Ovary (tissue), 9 donors: ENCODE data around the gene KLHL22. TPM values are rescaled to one million over a fixed set of nuclear protein-coding genes. Genes with fewer than 3 reads are reported as not detected.

Experiments
- DNase-seq, 5 donors: peaks; one replicate each; pipeline ENCODE4 v3.0.0-alpha.2; 2019 to 2020
- H3K27ac ChIP-seq, 2 donors: fragments of 200-600 bp; one replicate each; pipeline versions ENCODE4 v1.5.1 to v1.8.0; 2019 to 2022
- H3K27me3 ChIP-seq: fragments of 200-600 bp; one replicate; pipeline ENCODE4 v1.8.0; 2022
- H3K36me3 ChIP-seq: fragments of 200-600 bp; sonication (generic); one replicate; pipeline ENCODE4 v1.5.1; 2019
- H3K4me1 ChIP-seq: one replicate; pipeline ENCODE4 v1.8.1; 2013; ENCODE audit warnings: mild to moderate bottlenecking, moderate library complexity; ENCODE audit not compliant: insufficient read depth
- H3K4me3 ChIP-seq: fragments of 200-600 bp; sonication (generic); one replicate; pipeline ENCODE4 v1.5.1; 2017
- H3K9me3 ChIP-seq, 2 donors: fragments of 200-600 bp in 1 of 2; sonication (generic) in 1 of 2; one replicate each; pipeline versions ENCODE4 v1.5.1 to v1.8.1; 2013 to 2019; ENCODE audit warnings: mild to moderate bottlenecking in 1 of 2, moderate library complexity in 1 of 2
- EP300 ChIP-seq: sonication (generic); formaldehyde crosslinking; IDR thresholded peaks from one replicate; pipeline ENCODE4 v1.6.1; 2017; ENCODE audit warnings: antibody characterized with exemption
- POLR2A ChIP-seq: fragments of 450-650 bp; IDR thresholded peaks from one replicate; pipeline ENCODE4 v1.6.1; 2017; ENCODE audit warnings: antibody characterized with exemption, mild to moderate bottlenecking, moderate library complexity
- WGBS, 3 donors: extraction: QIAGEN DNeasy Blood & Tissue Kit in 1 of 3; methylation state at CpG; one replicate each; pipeline versions ENCODE4 v1.1.5 to v1.1.7; 2013 to 2017; 5-methylcytosine and 5-hydroxymethylcytosine counted together
- intact Hi-C, 4 donors: fragments of 100-400 bp; cut with DNase I; formaldehyde crosslinking; loops; one replicate each; pipeline versions ENCODE4 v1.11.0 to v1.15.1; 2022 to 2023
- polyA plus RNA-seq, 2 donors: library from polyadenylated mRNA; stranded (reverse); fragments of 200-250 nt in 1 of 2; fragments of 350-450 nt in 1 of 2; fragmentation: Illumina TruSeq in 1 of 2; extraction: RNeasy Lipid Tissue Mini Kit (QIAGEN cat#74804) in 1 of 2; gene quantifications; one replicate each; pipeline ENCODE4 v1.2.3, GENCODE V29; 2013 to 2014
- total RNA-seq, 7 donors: library from RNA; depleted of rRNA in 2 of 7; stranded (reverse); fragments of >200 nt in 2 of 7; fragmentation: NEBNext Ultra II Directional in 3 of 7; extraction: Animal tissue kit (Norgen Biotek cat#: 25700) in 3 of 7; gene quantifications; one replicate each; pipeline versions ENCODE4 v1.1.0 to v1.2.4, GENCODE V29; 2016 to 2023
- TF ChIP-seq, protein P1 (sequence below), 3 donors: fragments of 450-650 bp in 2 of 3; fragments of 200-600 bp in 1 of 3; IDR thresholded peaks; one replicate each; pipeline versions ENCODE4 v1.5.1 to v1.8.0; 2016 to 2022; ENCODE audit warnings: antibody characterized with exemption in 3 of 3, mild to moderate bottlenecking in 1 of 3
- donor health status: DM: no; HTN: no; CAD: no; lungs with moderate emphysema.
- donor health status: DM: no; HTN: no; CAD: no.
- donor health status: Bipolar disorder and iron deficiency.
- donor health status: DM: yes; HTN: yes; CAD: no.
- donor health status: DM: no; HTN: no; CAD: no.
- donor health status: DM: yes; HTN: yes; CAD: no.

Gene KLHL22
- total and polyA plus RNA-seq, 9 donors, result 24.6 to 42.9 (median 28.7) TPM

DNA sequence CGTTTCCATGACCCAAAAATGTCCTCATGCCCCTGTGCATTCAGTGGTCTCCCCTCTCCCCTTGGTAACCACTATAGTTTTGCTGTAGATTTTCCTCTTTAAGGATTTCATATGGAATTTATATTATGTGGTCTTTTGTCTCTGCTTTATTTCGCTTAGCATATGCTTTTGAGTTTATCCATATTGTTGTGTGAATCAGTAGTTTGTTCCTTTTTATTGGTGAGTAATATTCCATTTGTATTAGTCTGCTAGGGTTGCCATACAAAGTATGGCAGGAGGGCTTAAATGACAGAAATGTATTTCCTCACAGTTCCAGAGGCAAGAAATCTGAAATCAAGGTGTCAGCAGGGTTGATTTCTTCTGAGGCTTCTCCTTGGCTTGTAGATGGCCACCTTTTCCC is 98.1 kb downstream of the KLHL22 start:
- Histone ChIP-seq H3K36me3 (no peaks in the 10 kb centered on the region), H3K27ac (no peak overlapping the region), H3K4me1 (peaks cover 8% of the 10 kb centered on the region), H3K9me3 (no peaks in the 10 kb centered on the region), H3K4me3 (no peak overlapping the region), H3K27me3 (no peaks in the 10 kb centered on the region)
- no peak for DNase-seq
- TF ChIP-seq, protein P1, sequence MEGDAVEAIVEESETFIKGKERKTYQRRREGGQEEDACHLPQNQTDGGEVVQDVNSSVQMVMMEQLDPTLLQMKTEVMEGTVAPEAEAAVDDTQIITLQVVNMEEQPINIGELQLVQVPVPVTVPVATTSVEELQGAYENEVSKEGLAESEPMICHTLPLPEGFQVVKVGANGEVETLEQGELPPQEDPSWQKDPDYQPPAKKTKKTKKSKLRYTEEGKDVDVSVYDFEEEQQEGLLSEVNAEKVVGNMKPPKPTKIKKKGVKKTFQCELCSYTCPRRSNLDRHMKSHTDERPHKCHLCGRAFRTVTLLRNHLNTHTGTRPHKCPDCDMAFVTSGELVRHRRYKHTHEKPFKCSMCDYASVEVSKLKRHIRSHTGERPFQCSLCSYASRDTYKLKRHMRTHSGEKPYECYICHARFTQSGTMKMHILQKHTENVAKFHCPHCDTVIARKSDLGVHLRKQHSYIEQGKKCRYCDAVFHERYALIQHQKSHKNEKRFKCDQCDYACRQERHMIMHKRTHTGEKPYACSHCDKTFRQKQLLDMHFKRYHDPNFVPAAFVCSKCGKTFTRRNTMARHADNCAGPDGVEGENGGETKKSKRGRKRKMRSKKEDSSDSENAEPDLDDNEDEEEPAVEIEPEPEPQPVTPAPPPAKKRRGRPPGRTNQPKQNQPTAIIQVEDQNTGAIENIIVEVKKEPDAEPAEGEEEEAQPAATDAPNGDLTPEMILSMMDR (IDR thresholded peaks at IDR 0.05), result no peak
- TF ChIP-seq POLR2A, result no peak
- intact Hi-C loops, result no loop called here
- WGBS, 3 donors, result 91 to 97% (median 94%) methylated on average over 2 of the region's 2 CpGs

DNA sequence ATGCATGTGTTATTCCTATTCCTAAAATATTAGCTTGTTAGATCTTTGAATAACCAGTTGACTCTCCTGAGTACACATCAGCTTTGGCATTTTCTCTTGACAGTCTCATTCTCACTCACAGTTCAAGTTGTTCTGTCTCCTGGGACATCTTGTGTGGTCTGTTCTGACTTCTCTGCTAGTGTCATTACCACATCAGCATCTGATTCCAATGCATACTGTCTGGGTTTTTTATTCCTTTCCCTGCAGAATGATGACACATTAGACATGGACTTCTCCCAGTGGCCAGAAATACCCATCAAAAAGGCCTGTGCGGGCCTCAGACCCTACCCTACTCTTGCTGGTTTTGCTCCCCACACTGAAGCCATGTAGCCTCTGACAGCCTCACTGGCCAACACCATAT is 99.0 kb downstream of the KLHL22 start:
- Histone ChIP-seq H3K27ac (no peak overlapping the region), H3K36me3 (no peaks in the 10 kb centered on the region), H3K27me3 (no peaks in the 10 kb centered on the region), H3K4me1 (peaks cover 8% of the 10 kb centered on the region), H3K9me3 (no peaks in the 10 kb centered on the region), H3K4me3 (no peak overlapping the region)
- 89 to 98% (median 91%) methylated on average over 1 of the region's 1 CpG for WGBS, 3 donors
- TF ChIP-seq EP300 (no peak), POLR2A (no peak)
- TF ChIP-seq, protein P1 (IDR thresholded peaks at IDR 0.05), result no peak
- intact Hi-C loops, result no loop called here
- DNase-seq, result no peak

- no peak for DNase-seq
- no peak overlapping the region for H3K4me3 ChIP-seq
- WGBS, 3 donors, result 56 to 78% (median 72%) methylated on average over 2 of the region's 2 CpGs
- no peaks in the 10 kb centered on the region for H3K27me3 ChIP-seq
- no peaks in the 10 kb centered on the region for H3K36me3 ChIP-seq
- TF ChIP-seq, protein P1 (IDR thresholded peaks at IDR 0.05), result no peak
- TF ChIP-seq EP300, result no peak
- no peak for TF ChIP-seq POLR2A
- no peak overlapping the region for H3K27ac ChIP-seq
- no peaks in the 10 kb centered on the region for H3K9me3 ChIP-seq
- peaks cover 8% of the 10 kb centered on the region for H3K4me1 ChIP-seq
- intact Hi-C loops, result no loop called here
Observed at GRCh38 chr22:20395907-20396287, 99.7 kb downstream of the KLHL22 start.

GRCh38 chr22:20395181-20395906 is 100.3 kb downstream of the KLHL22 start:
- H3K27ac ChIP-seq, result no peak overlapping the region
- H3K4me3 ChIP-seq, result no peak overlapping the region
- H3K4me1 ChIP-seq, result peaks cover 8% of the 10 kb centered on the region
- H3K27me3 ChIP-seq, result no peaks in the 10 kb centered on the region
- no peaks in the 10 kb centered on the region for H3K36me3 ChIP-seq
- no peaks in the 10 kb centered on the region for H3K9me3 ChIP-seq
- DNase-seq, result no peak
- WGBS, 3 donors, result 54 to 68% (median 60%) methylated on average over 20 of the region's 20 CpGs
- intact Hi-C loops, result no loop called here
- no peak for TF ChIP-seq POLR2A
- TF ChIP-seq, protein P1 (IDR thresholded peaks at IDR 0.05), result no peak
- TF ChIP-seq EP300, result no peak
